ENCODE measurements around the gene UGGT1.

UGGT1 gene

GRCh38 chr2:128069769-128070168 is 21.2 kb upstream of the UGGT1 start:
- TF ChIP-seq, protein P1, sequence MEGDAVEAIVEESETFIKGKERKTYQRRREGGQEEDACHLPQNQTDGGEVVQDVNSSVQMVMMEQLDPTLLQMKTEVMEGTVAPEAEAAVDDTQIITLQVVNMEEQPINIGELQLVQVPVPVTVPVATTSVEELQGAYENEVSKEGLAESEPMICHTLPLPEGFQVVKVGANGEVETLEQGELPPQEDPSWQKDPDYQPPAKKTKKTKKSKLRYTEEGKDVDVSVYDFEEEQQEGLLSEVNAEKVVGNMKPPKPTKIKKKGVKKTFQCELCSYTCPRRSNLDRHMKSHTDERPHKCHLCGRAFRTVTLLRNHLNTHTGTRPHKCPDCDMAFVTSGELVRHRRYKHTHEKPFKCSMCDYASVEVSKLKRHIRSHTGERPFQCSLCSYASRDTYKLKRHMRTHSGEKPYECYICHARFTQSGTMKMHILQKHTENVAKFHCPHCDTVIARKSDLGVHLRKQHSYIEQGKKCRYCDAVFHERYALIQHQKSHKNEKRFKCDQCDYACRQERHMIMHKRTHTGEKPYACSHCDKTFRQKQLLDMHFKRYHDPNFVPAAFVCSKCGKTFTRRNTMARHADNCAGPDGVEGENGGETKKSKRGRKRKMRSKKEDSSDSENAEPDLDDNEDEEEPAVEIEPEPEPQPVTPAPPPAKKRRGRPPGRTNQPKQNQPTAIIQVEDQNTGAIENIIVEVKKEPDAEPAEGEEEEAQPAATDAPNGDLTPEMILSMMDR (IDR thresholded peaks at IDR 0.05; ENCODE audit: poor library complexity, severe bottlenecking) = no peak
- DNase-seq (ENCODE audit: low spot score) (no peak), ATAC-seq (ENCODE audit: low read depth) (no peak)
- Histone ChIP-seq H3K36me3 (ENCODE audit: low read depth) (no peaks in the 10 kb centered on the region), H3K27ac (ENCODE audit: poor library complexity, severe bottlenecking) (no peak overlapping the region), H3K9me3 (ENCODE audit: severe bottlenecking) (no peaks in the 10 kb centered on the region), H3K27me3 (ENCODE audit: insufficient read depth, poor library complexity, severe bottlenecking) (no peaks in the 10 kb centered on the region), H3K4me3 (ENCODE audit: severe bottlenecking) (no peak overlapping the region), H3K4me1 (ENCODE audit: insufficient read depth, poor library complexity, severe bottlenecking) (no peaks in the 10 kb centered on the region)

GRCh38 chr2:128073278-128073677 is 17.7 kb upstream of the UGGT1 start:
- H3K4me1 ChIP-seq (ENCODE audit: insufficient read depth, poor library complexity, severe bottlenecking) = no peaks in the 10 kb centered on the region
- H3K4me3 ChIP-seq (ENCODE audit: severe bottlenecking) = no peak overlapping the region
- TF ChIP-seq, protein P1 (IDR thresholded peaks at IDR 0.05; ENCODE audit: poor library complexity, severe bottlenecking) = no peak
- no peak for ATAC-seq (ENCODE audit: low read depth)
- no peaks in the 10 kb centered on the region for H3K36me3 ChIP-seq (ENCODE audit: low read depth)
- no peaks in the 10 kb centered on the region for H3K27me3 ChIP-seq (ENCODE audit: insufficient read depth, poor library complexity, severe bottlenecking)
- DNase-seq (ENCODE audit: low spot score) = no peak
- no peak overlapping the region for H3K27ac ChIP-seq (ENCODE audit: poor library complexity, severe bottlenecking)
- no peaks in the 10 kb centered on the region for H3K9me3 ChIP-seq (ENCODE audit: severe bottlenecking)

DNA sequence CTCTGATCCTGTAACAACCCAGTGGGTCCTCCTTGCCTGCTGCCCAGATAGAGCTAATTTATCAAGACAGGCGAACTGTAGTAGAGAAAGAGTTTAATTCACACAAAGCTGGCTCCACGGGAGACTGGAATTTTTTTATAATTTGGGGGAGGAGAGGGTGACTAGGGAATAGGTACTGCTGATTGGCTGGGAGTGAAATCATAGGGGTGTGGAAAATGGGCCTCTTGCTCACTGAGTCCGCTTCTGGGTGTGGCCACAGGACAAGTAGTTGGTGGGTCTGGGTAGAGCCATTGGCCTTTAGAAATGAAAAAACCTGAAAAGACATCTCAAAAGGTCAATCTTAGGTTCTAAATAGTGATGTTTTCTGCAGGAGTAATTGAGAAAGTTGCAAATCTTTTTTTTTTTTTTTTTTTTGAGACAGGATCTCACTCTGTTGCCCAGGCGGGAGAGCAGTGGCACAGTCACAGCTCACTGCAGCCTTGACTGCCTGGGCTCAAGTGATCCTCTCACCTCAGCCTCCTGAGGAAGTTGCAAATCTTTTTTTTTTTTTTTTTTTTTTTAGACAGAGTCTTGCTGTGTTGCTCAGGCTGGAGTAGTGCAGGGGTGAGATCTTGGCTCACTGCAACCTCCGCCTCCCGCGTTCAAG is 14.4 kb upstream of the UGGT1 start:
- Histone ChIP-seq H3K9me3 (ENCODE audit: severe bottlenecking) (no peaks in the 10 kb centered on the region), H3K36me3 (ENCODE audit: low read depth) (no peaks in the 10 kb centered on the region), H3K27ac (ENCODE audit: poor library complexity, severe bottlenecking) (no peak overlapping the region), H3K4me3 (ENCODE audit: severe bottlenecking) (no peak overlapping the region), H3K27me3 (ENCODE audit: insufficient read depth, poor library complexity, severe bottlenecking) (no peaks in the 10 kb centered on the region), H3K4me1 (ENCODE audit: insufficient read depth, poor library complexity, severe bottlenecking) (no peaks in the 10 kb centered on the region)
- TF ChIP-seq, protein P1 (IDR thresholded peaks at IDR 0.05; ENCODE audit: poor library complexity, severe bottlenecking) = no peak
- ATAC-seq (ENCODE audit: low read depth) (peak; percentile 33; the same call in 2 of the 3 replicates), DNase-seq (ENCODE audit: low spot score) (no peak)

- H3K9me3 ChIP-seq (ENCODE audit: severe bottlenecking) = no peaks in the 10 kb centered on the region
- no peaks in the 10 kb centered on the region for H3K27me3 ChIP-seq (ENCODE audit: insufficient read depth, poor library complexity, severe bottlenecking)
- no peak overlapping the region for H3K27ac ChIP-seq (ENCODE audit: poor library complexity, severe bottlenecking)
- H3K4me3 ChIP-seq (ENCODE audit: severe bottlenecking) = no peak overlapping the region
- no peak for ATAC-seq (ENCODE audit: low read depth)
- H3K36me3 ChIP-seq (ENCODE audit: low read depth) = no peaks in the 10 kb centered on the region
- DNase-seq (ENCODE audit: low spot score) = no peak
- TF ChIP-seq, protein P1 (IDR thresholded peaks at IDR 0.05; ENCODE audit: poor library complexity, severe bottlenecking) = no peak
- H3K4me1 ChIP-seq (ENCODE audit: insufficient read depth, poor library complexity, severe bottlenecking) = no peaks in the 10 kb centered on the region
These were observed 6.2 kb upstream of the UGGT1 start for GRCh38 chr2:128084757-128085156.

- no peak for ATAC-seq (ENCODE audit: low read depth)
- H3K9me3 ChIP-seq (ENCODE audit: severe bottlenecking) = no peaks in the 10 kb centered on the region
- DNase-seq (ENCODE audit: low spot score) = no peak
- H3K36me3 ChIP-seq (ENCODE audit: low read depth) = no peaks in the 10 kb centered on the region
- no peak overlapping the region for H3K27ac ChIP-seq (ENCODE audit: poor library complexity, severe bottlenecking)
- no peak overlapping the region for H3K4me3 ChIP-seq (ENCODE audit: severe bottlenecking)
- H3K4me1 ChIP-seq (ENCODE audit: insufficient read depth, poor library complexity, severe bottlenecking) = no peaks in the 10 kb centered on the region
- H3K27me3 ChIP-seq (ENCODE audit: insufficient read depth, poor library complexity, severe bottlenecking) = no peaks in the 10 kb centered on the region
- TF ChIP-seq, protein P1 (IDR thresholded peaks at IDR 0.05; ENCODE audit: poor library complexity, severe bottlenecking) = no peak
These were observed 4.8 kb upstream of the UGGT1 start for GRCh38 chr2:128086244-128086643.

Measured in RWPE2 (cell line).